NCI-H2171 treated with DMSO at 0.1 percent for 48 hours (cell line): ENCODE measurements around the gene ABHD12.
"Not testable (repeated sequence)": the region's sequence is repeated elsewhere in the genome, so short reads cannot be mapped to it uniquely, and the experiment has no call there.

ENCODE experiments used
- DNase-seq: peaks from one replicate; lab custom pipeline; 2025; lab: John Stamatoyannopoulos, UW

Gene ABHD12

DNA sequence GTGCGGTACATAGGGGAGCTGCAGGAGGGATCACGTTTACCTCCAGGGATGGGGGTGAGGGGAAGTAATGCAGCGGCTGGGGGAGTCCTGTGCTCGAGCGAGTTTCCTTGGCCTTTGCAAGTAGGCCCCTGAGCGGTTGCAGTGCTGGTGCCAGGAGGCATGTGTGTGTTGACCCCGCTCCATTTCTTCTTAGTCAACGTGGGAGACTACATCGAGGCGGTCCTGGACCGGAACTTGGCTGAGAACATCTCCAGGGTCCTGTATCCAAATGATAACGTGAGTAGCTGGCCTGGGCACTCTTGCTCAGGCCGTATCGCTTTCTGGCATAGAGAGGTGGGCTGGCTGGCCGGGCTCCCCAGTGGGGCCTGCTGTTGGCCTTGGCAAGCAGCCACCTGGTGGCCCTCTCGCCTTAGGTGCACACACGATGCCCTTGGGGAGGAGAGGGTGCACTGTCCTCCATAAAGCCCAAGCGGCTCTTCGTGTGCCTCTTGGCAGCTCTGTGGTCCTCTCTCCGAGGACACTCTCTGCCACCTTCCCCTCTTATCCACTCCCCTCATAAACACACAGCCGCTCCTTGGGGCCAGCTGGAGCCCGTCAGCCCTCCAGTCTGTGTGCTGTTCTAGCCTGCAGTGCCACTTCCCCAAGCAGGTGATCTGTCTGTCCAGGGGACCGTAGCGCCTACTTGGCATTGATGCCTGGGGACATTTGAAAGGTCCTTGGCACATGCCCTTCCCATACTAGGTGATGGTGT lies 113.4 kb downstream of the ABHD12 start:
- DNase-seq: no peak

DNA sequence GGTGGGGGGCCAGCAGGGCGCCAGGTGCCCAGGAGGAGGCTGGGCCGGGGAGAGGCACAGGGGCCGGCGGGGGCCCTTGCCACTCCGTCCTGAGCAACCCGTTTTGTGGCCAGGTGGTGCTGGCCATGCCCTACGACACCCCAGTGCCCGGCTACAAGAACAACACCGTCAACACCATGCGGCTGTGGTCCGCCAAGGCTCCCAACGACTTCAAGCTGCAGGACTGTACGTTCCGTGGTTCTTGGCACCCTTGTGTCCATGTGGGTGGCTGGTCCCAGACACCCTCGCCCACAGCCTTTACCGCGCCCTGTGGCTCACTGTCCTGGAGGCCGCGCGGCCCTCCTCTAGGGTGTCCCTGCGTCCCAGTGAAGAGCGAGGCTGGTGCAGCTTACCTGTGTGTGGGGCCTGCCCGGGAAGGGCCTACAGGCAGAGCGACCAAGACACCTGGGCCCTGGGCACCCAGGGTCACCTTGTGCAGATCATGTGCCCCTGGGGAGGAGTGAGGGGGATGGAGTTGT lies 114.0 kb downstream of the ABHD12 start:
- no peak for DNase-seq

- DNase-seq: no peak
Observed at GRCh38 chr20:25275813-25276532, 114.7 kb downstream of the ABHD12 start.

GRCh38 chr20:25274891-25275812 lies 115.5 kb downstream of the ABHD12 start:
- DNase-seq: no peak

GRCh38 chr20:25274481-25274880 lies 116.2 kb downstream of the ABHD12 start:
- DNase-seq: no peak

DNA sequence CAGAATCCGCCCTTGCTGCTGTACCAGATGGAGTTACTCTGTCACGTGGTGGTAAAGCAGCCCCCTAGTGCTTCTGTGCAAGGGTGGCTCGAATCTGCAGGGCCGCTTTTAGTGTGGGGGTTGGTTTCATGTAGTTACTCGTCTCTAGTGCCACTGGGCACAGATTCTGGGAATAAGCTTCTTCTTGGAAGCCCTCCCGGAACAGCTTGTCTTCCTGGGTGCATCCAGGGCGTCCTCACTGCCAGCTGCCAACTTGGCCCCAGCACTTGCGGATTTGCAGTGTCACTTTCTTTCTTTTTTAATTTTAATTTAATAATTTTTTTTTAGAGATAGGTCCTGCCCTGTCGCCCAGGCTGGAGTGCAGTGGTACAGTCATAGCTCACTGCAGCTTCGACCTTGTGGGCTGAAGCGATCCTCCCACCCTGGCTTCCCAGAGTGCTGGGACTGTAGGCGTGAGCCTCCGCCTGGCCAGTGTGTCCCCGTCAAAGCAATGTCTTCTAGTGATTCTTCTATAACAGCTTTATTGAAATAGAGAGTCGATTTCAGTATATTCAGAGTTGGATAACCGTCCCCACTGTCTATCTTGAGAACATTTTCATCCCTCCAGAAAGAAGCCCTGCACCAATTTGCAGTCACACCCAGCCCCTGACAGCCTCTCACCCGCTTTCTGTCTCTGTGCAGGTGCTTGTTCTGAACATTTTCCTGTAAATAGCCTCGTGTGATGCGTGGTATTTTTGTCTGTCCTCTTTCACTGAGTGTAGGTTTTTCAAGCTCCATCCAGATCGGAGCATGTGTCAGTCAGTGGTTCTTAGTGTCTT lies 116.9 kb downstream of the ABHD12 start:
- peak; percentile 64 for DNase-seq

DNA sequence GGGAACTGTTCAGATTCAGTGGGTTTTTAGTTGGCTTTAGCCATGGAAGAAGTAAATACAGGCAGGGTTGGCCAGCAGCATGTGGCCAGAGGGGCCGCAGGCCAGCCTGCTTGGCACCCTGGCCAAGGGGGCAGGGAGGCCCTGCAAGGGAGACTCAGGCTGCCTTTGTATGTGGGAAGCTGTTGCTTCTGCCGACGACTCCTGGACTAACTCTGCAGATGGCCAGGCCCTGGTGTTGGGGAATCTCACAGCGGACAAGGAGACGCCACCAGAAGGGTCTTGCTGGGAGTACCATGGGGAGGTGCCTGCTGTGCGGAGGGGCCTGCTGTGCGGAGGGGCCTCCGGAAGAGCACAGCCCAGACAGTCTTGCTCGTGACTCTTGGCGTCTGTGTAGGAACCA lies 117.6 kb downstream of the ABHD12 start:
- no peak for DNase-seq

- DNase-seq: no peak
Observed at GRCh38 chr20:25272223-25273000, 118.2 kb downstream of the ABHD12 start.

GRCh38 chr20:25271486-25272222 lies 119.0 kb downstream of the ABHD12 start:
- no peak for DNase-seq

DNA sequence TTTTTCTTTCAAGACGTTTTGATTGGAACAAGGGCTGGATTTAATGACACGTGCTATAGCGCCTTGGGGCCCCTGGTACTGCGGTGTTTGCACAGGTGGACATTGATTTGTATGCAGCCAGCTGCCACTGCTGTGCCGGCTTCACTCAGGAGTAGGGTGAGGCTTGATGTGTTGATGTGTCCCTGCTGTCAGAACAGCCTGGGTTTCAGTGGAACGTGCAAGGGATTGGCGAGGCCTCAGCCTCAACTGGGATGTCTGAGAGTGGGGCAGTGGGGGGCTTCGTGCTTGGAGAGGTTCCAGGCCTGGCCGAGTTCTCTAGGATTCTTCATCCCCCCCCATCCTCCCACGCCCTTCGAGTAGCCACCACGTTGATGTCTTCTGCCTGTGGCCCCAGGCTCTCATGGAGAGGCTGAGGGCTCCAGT lies 119.8 kb downstream of the ABHD12 start:
- no peak for DNase-seq

GRCh38 chr20:25269833-25270170 lies 120.8 kb downstream of the ABHD12 start:
- DNase-seq: no peak

DNA sequence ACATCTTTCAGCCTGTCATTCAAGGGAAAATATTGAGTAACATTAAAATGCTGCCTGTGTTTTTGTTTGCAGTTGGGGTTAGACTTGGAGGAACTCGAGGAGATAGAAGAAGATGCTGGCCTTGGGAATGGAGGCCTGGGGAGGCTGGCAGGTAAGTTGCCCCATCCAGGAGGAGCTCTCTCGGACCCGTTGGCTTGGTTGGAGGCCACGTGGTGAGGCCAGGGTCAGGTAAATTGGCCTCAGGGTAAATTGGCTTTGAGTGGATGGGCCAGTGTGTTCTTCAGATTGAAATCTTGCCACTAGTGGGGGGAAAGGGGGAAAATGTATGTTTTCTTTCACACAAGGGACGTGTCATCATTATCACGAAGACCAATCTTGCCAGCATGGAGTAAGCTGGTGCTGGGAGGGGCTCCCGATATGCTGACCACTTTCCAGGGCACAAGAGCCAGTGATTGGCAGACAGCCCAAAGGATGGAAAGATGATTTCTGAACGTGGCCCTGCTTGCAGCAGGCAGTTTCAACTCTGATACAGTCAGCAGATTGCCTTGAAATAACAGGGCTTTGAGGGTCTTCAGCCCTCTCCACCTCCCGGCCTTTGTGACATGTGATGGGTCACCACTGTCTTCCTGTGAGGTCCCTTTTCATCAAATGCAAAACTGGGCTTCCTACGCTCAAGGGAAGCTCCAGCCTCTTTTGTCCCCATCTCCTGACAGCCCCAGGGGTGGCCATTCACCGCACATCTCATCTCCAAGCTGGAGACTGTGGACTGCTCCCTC lies 121.4 kb downstream of the ABHD12 start:
- DNase-seq: no peak

DNA sequence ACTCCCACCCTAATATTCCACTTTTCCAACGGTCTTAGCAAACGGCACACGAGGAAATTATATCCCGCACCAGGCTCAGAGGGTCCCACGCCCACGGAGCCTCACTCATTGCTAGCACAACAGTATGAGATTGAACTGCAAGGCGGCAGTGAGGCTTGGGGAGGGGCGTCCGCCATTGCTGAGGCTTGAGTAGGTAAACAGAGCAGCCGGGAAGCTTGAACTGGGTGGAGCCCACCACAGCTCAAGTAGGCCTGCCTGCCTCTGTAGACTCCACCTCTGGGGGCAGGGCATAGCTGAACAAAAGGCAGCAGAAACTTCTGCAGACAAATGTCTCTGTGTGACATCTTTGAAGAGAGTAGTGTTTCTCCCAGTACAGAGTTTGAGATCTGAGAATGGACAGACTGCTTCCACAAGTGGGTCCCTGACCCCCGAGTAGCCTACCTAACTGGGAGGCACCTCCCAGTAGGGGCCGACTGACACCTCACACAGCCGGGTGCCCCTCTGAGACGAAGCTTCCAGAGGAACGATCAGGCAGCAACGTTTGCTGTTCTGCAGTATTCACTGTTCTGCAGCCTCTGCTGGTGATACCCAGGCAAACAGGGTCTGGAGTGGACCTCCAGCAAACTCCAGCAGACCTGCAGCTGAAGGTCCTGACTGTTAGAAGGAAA lies 129.7 kb downstream of the ABHD12 start:
- DNase-seq: not testable (repeated sequence)

GRCh38 chr20:25259788-25260254 lies 130.8 kb downstream of the ABHD12 start:
- DNase-seq: no peak

GRCh38 chr20:25259358-25259757 lies 131.3 kb downstream of the ABHD12 start:
- no peak for DNase-seq

DNA sequence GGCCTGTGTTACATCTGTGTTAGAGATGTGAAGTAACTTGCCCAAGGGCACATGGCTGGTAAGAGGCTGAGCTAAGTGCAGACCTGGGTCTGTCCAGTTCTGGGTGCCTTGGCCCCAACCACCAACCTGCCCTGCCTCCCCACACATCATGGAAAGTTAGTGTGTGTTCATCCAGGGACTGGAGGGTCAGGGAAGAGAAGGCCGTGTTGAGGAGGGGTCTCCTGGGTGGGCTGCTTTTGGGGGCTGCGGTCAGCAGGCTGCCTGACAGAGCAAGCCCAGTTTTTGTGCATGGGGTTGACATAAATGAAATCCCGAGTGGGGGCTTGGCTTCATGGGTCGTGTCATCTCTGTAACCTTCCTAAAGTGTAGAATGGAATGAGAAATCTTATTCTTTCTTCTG lies 131.8 kb downstream of the ABHD12 start:
- no peak for DNase-seq

GRCh38 chr20:25258476-25258805 lies 132.2 kb downstream of the ABHD12 start:
- no peak for DNase-seq

DNA sequence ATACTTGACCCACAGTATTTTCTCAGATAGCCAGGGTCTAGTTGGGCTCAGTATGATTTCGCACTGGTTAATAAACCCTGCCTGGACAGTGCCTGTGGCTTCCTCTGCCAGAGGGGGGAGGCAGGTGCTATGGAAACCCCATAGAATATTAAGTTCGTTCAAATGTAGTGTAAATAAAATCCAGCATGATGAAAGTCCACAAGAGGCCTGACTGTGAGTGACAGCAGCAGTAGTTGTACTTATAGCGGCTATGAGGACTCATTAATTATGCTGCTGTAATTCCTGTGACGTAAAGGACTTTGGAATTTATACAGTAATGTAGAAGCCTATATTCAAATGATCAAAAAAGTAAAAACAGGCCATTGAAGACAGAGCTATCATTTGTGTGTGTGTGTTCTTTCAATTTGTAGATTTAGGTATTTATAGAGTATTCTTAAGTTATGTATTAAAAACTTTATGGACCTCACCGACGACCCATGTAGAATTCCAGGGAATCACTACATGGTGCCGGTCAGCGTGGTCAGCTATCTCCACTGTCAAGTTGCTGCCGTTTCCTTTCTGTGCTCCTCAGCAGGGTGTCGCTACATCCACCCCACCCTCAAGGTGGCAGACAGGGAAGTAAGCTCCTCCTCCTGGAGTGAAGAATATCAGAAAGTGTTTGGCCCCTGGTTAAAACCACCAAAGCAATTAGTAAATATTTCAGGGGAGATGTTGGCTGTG lies 132.7 kb downstream of the ABHD12 start:
- no peak for DNase-seq
